Aorta (tissue), 5 donors: Measurements from ENCODE around the gene SYTL3. TPM values are rescaled to one million over a fixed set of nuclear protein-coding genes. Genes with fewer than 3 reads are reported as not detected.
"Not testable (repeated sequence)": the region's sequence is repeated elsewhere in the genome, so short reads cannot be mapped to it uniquely, and the experiment has no call there.

ENCODE experiments used
- ATAC-seq: fragments of 200-7000 bp; cut with Tn5 transposase; one replicate; pipeline ENCODE4 v1.9.1; 2022; ENCODE audit warnings: moderate library complexity; ENCODE audit not compliant: low FRiP score
- DNase-seq, 2 donors: peaks; one replicate each; pipeline ENCODE4 v3.0.0-alpha.2; 2020
- H3K27ac ChIP-seq, 2 donors: one replicate each; pipeline ENCODE4 v1.5.1; 2013; ENCODE audit warnings: low read length in 2 of 2, mild to moderate bottlenecking in 2 of 2, moderate library complexity in 2 of 2, control low read depth in 1 of 2, inconsistent platforms in 1 of 2, low read depth in 1 of 2
- H3K27me3 ChIP-seq, 2 donors: one replicate each; pipeline ENCODE4 v1.6.1; 2013; ENCODE audit warnings: control low read depth in 1 of 2, low read length in 1 of 2, mild to moderate bottlenecking in 1 of 2, moderate library complexity in 1 of 2; ENCODE audit not compliant: insufficient read depth in 2 of 2, control insufficient read depth in 1 of 2
- H3K36me3 ChIP-seq, 2 donors: one replicate each; pipeline ENCODE4 v1.6.1; 2013; ENCODE audit warnings: control low read depth in 1 of 2, low read length in 1 of 2, mild to moderate bottlenecking in 1 of 2; ENCODE audit not compliant: insufficient read depth in 2 of 2, control insufficient read depth in 1 of 2
- H3K4me1 ChIP-seq, 2 donors: one replicate each; pipeline ENCODE4 v1.6.1; 2013; ENCODE audit warnings: low read length in 2 of 2, control low read depth in 1 of 2, mild to moderate bottlenecking in 1 of 2, moderate library complexity in 1 of 2; ENCODE audit not compliant: insufficient read depth in 2 of 2, control insufficient read depth in 1 of 2
- H3K4me3 ChIP-seq, 2 donors: one replicate each; pipeline ENCODE4 v1.5.1; 2013; ENCODE audit warnings: low read length in 2 of 2, control low read depth in 1 of 2, mild to moderate bottlenecking in 1 of 2
- H3K9me3 ChIP-seq: one replicate; pipeline ENCODE4 v1.6.1; 2013; ENCODE audit warnings: mild to moderate bottlenecking, low read length; ENCODE audit not compliant: control insufficient read depth
- whole genome bisulfite sequencing, 2 donors: extraction: QIAGEN DNeasy Blood & Tissue Kit; methylation state at CpG; one replicate each; pipeline ENCODE4 v1.1.7; 2013; 5-methylcytosine and 5-hydroxymethylcytosine counted together
- intact Hi-C, 2 donors: fragments of 100-400 bp; cut with DNase I; formaldehyde crosslinking; loops; one replicate each; pipeline versions ENCODE4 v1.14.2 to v1.15.0; 2022
- polyA plus RNA-seq, 2 donors: library from polyadenylated mRNA; stranded (reverse); fragments of 200-250 nt; gene quantifications; one replicate each; pipeline ENCODE4 v1.2.3, GENCODE V29; 2013
- total RNA-seq, 2 donors: library from RNA; stranded (reverse); fragmentation: NEBNext Ultra II Directional; extraction: Animal tissue kit (Norgen Biotek cat#: 25700); gene quantifications; one replicate each; pipeline ENCODE4 v1.2.1, GENCODE V29; 2021
- donor health status: healthy with polysubstance abuse.
- donor health status: Bipolar disorder and iron deficiency.
- donor health status: DM: no; HTN: no; CAD: no.
- donor health status: DM: no; HTN: no; CAD: no.
- donor health status: DM: yes; HTN: yes; CAD: no.

SYTL3 gene
- total and polyA plus RNA-seq, 4 donors = 0.64 to 4.7 (median 2.4) TPM

DNA sequence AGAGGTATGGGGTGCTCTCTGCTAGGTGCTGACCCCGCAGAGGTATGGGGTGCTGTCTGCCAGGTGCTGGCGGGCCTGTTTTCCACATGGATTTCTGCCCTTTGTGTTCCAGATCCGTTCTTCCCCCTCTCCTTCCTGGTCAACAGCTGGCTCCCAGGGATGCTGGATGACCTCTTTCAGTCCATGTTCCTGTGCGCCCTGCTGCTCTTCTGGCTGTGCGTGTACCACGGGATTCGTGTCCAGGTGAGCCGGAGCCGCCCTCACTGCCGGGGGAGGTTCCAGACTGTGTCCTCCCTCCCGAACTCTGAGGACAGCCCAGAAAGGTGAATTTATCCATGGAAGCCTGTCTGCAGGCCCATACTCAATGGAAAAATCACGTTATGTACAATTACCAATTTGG lies 41.6 kb upstream of the SYTL3 start:
- ATAC-seq = no peak
- no peaks in the 10 kb centered on the region for H3K27me3 ChIP-seq
- H3K9me3 ChIP-seq = no peaks in the 10 kb centered on the region
- H3K4me3 ChIP-seq = no peak overlapping the region
- no peak overlapping the region for H3K27ac ChIP-seq
- no peaks in the 10 kb centered on the region for H3K4me1 ChIP-seq
- no peak for DNase-seq
- whole genome bisulfite sequencing, 2 donors = 92% methylated on average over 12 of the region's 12 CpGs
- H3K36me3 ChIP-seq = peaks cover 0 to 4% of the 10 kb centered on the region in 2 donors
- intact Hi-C loops = loop anchor here in 1 of 2 donors (5.0 to 10.0 kb wide), 2 partner anchors 77 to 391 kb away; no protein-coding TSS in a partner anchor

- intact Hi-C loops = loop anchor here in 1 of 2 donors (5.0 to 10.0 kb wide), 2 partner anchors 75 to 392 kb away; no protein-coding TSS in a partner anchor
- H3K36me3 ChIP-seq = peaks cover 0 to 4% of the 10 kb centered on the region in 2 donors
- DNase-seq (no peak), ATAC-seq (peak; percentile 67)
- WGBS, 2 donors = 58 to 69% methylated on average over 13 of the region's 13 CpGs
- no peaks in the 10 kb centered on the region for H3K9me3 ChIP-seq
- H3K4me3 ChIP-seq = no peak overlapping the region
- H3K27me3 ChIP-seq = no peaks in the 10 kb centered on the region
- H3K4me1 ChIP-seq = no peaks in the 10 kb centered on the region
- no peak overlapping the region for H3K27ac ChIP-seq
Measured at GRCh38 chr6:158609455-158610155, 40.2 kb upstream of the SYTL3 start.

GRCh38 chr6:158610319-158610968 lies 39.4 kb upstream of the SYTL3 start:
- WGBS, 2 donors = 75 to 80% methylated on average over 9 of the region's 9 CpGs
- Histone ChIP-seq H3K4me1 (no peaks in the 10 kb centered on the region), H3K27me3 (no peaks in the 10 kb centered on the region), H3K9me3 (no peaks in the 10 kb centered on the region), H3K4me3 (no peak overlapping the region), H3K27ac (no peak overlapping the region), H3K36me3 (peaks cover 0 to 4% of the 10 kb centered on the region in 2 donors)
- intact Hi-C loops = no loop called here
- ATAC-seq (no peak), DNase-seq (no peak)

GRCh38 chr6:158611039-158611438 lies 38.8 kb upstream of the SYTL3 start:
- no peak for ATAC-seq
- Histone ChIP-seq H3K4me3 (no peak overlapping the region), H3K4me1 (no peaks in the 10 kb centered on the region), H3K27me3 (no peaks in the 10 kb centered on the region), H3K27ac (no peak overlapping the region), H3K36me3 (peaks cover 0 to 4% of the 10 kb centered on the region in 2 donors), H3K9me3 (no peaks in the 10 kb centered on the region)
- intact Hi-C loops = no loop called here
- DNase-seq = no peak
- 21 to 57% methylated on average over 3 of the region's 3 CpGs for WGBS, 2 donors

- no peaks in the 10 kb centered on the region for H3K27me3 ChIP-seq
- H3K4me1 ChIP-seq = no peaks in the 10 kb centered on the region
- intact Hi-C loops = no loop called here
- no peak overlapping the region for H3K4me3 ChIP-seq
- H3K9me3 ChIP-seq = no peaks in the 10 kb centered on the region
- no peak overlapping the region for H3K27ac ChIP-seq
- ATAC-seq (no peak), DNase-seq (no peak)
- WGBS, 2 donors = 28 to 47% methylated on average over 14 of the region's 14 CpGs
- peaks cover 0 to 3% of the 10 kb centered on the region in 2 donors for H3K36me3 ChIP-seq
Measured at GRCh38 chr6:158611541-158612370, 38.1 kb upstream of the SYTL3 start.

DNA sequence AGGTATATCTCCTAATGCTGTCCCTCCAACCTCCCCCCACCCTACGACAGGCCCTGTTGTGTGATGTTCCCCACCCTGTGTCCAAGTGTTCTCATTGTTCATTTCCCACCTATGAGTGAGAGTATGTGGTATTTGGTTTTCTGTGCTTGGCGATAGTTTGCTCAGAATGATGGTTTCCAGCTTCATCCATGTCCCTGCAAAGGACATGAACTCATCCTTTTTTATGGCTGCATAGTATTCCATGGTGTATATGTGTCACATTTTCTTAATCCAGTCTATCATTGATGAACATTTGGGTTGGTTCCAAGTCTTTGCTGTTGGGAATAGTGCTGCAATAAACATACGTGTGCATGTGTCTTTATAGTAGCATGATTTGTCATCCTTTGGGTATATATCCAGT lies 35.2 kb upstream of the SYTL3 start:
- DNase-seq, intact Hi-C loops, H3K4me3 ChIP-seq, H3K4me1 ChIP-seq, ATAC-seq, H3K27me3 ChIP-seq, H3K9me3 ChIP-seq, H3K36me3 ChIP-seq, H3K27ac ChIP-seq: not testable (repeated sequence)
- 99% methylated on average over 3 of the region's 3 CpGs for WGBS, 2 donors

- 60 to 68% methylated on average over 3 of the region's 3 CpGs for WGBS, 2 donors
Measured at GRCh38 chr6:158618289-158618688, 31.6 kb upstream of the SYTL3 start.

DNA sequence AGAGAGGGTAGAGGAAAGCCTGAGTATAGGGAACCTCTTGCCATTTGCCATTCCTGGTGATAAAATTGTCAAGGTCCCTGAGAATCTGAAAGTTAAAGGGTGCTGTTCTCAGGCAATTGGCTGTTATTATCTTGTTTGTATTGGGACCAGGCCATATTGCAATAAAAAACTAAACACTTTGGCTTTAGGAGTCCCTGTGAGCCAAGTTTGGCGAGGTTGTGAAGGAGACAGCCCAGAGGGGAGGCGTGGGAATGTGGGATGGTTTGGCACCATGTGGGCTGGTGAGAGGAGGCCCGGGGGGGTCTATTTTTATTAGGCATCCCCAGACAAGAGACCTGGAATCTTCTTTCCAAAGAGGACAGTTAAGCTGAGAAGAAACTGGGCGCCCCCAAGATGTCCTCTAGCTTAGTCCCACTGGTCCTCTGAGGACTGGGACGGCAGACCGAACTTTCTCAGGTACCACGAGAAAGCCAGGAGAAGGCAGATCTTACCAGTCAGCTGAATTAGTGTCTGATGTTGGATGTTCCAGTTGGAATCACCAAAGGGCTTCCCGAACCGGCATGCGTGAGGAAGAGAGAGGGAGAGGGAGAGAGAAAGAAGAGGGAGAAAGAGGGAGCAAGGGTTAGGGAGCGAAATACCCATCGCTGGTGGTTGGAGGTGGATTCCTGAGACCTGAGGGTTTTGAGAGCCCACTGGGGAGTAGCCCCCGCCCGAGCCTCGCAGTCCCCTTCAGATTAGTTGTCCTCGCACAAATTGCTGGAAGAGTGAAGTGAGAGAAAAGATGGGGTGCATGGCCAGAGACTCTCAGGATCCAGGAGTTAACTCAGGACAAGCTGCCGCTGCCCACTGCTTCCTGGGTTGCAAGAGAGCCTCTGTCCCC lies 29.7 kb upstream of the SYTL3 start:
- WGBS, 2 donors = 79 to 82% methylated on average over 17 of the region's 17 CpGs
- Histone ChIP-seq H3K27me3 (no peaks in the 10 kb centered on the region), H3K27ac (no peak overlapping the region), H3K9me3 (no peaks in the 10 kb centered on the region), H3K36me3 (peaks cover 0 to 5% of the 10 kb centered on the region in 2 donors), H3K4me1 (no peaks in the 10 kb centered on the region), H3K4me3 (no peak overlapping the region)
- ATAC-seq = peak; percentile 15
- DNase-seq = no peak
- intact Hi-C loops = no loop called here

More at GRCh38 chr6:158618289-158618688, 31.6 kb upstream of the SYTL3 start:
- H3K27ac ChIP-seq, H3K36me3 ChIP-seq, DNase-seq, H3K27me3 ChIP-seq, H3K4me3 ChIP-seq, H3K9me3 ChIP-seq, intact Hi-C loops, ATAC-seq, H3K4me1 ChIP-seq: not testable (repeated sequence)
